ENCODE results near the gene EFCAB12. TPM values are rescaled to one million over a fixed set of nuclear protein-coding genes. Genes with fewer than 3 reads are reported as not detected.

The EFCAB12 gene
- total RNA-seq, 2 experiments from 2014 or later, result 1.1 to 2.5 TPM

DNA sequence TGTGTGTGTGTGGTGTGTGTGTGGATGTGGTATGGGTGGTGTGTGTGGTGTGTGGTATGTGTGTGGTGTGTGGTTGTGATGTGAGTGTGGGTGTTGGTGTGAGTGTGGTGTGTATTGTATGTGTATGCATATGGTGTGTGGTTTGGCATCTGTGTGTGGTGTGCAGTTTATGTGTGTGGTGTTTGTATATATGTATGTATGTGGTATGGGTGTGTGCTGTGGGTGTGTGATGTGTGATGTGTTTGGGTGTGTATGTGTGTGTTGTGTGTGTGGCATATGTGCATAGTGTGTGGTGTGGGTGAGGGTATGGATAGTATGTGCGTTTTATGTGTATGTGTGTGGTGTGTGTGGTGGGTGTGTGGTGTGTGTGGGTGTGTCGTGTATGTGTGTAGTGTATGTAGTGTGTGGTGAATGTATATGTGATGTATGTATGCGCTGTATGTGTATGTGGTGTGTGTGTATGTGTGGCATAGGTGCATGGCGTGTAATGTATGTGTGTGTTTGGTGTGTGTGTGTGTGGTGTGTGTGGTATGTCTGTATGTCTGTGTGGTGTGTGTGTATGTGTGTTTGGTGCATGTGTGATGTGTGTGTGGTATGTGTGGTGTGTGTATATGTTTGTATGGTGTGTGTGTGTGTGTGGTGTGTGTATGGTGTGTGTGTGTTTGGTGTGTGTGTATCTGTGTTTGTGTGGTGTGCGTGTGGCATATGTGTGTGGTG is 58.0 kb downstream of the EFCAB12 start:
- Histone ChIP-seq H3K36me3 (ENCODE audit: insufficient read depth, low read length) (no peaks in the 10 kb centered on the region), H3K9me2 (ENCODE audit: insufficient read depth, low read length) (no peaks in the 10 kb centered on the region), H2AFZ (ENCODE audit: low read length) (no peak overlapping the region), H3K4me2 (ENCODE audit: low read length) (no peak overlapping the region), H4K20me1 (ENCODE audit: insufficient read depth, low read length) (no peaks in the 10 kb centered on the region), H3K79me2 (ENCODE audit: insufficient read depth, low read depth, low read length) (no peaks in the 10 kb centered on the region), H3K9me3 (ENCODE audit: low read length) (no peaks in the 10 kb centered on the region), H3K27ac (ENCODE audit: low read depth, low read length, poor library complexity, severe bottlenecking) (no peak overlapping the region), H3K4me3 (ENCODE audit: low read depth, low read length, poor library complexity, severe bottlenecking) (no peak overlapping the region), H3K4me1 (ENCODE audit: insufficient read depth, low read length, poor library complexity, severe bottlenecking) (no peaks in the 10 kb centered on the region)
- DNase-seq (ENCODE audit: low spot score), result no peak
- no peak for TF ChIP-seq EZH2phosphoT487 (IDR thresholded peaks at IDR 0.05; ENCODE audit: borderline replicate concordance, low read depth, low read length)
- TF ChIP-seq, protein P1, sequence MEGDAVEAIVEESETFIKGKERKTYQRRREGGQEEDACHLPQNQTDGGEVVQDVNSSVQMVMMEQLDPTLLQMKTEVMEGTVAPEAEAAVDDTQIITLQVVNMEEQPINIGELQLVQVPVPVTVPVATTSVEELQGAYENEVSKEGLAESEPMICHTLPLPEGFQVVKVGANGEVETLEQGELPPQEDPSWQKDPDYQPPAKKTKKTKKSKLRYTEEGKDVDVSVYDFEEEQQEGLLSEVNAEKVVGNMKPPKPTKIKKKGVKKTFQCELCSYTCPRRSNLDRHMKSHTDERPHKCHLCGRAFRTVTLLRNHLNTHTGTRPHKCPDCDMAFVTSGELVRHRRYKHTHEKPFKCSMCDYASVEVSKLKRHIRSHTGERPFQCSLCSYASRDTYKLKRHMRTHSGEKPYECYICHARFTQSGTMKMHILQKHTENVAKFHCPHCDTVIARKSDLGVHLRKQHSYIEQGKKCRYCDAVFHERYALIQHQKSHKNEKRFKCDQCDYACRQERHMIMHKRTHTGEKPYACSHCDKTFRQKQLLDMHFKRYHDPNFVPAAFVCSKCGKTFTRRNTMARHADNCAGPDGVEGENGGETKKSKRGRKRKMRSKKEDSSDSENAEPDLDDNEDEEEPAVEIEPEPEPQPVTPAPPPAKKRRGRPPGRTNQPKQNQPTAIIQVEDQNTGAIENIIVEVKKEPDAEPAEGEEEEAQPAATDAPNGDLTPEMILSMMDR (conservative IDR thresholded peaks at IDR 0.05; ENCODE audit: low read length), result no peak
- ChIA-PET CTCF (ENCODE audit: unreplicated experiment) (no interaction called here), POLR2A (no interaction called here)
- BruUV-seq (replicated peaks), result no TSS peak
- intact Hi-C loops (cut with micrococcal nuclease; ENCODE audit: unreplicated experiment), result no loop called here

- BruUV-seq (replicated peaks), result no TSS peak
- H3K4me2 ChIP-seq (ENCODE audit: low read length), result no peak overlapping the region
- CTCF ChIA-PET (ENCODE audit: unreplicated experiment), result no interaction called here
- no peaks in the 10 kb centered on the region for H3K9me3 ChIP-seq (ENCODE audit: low read length)
- H3K4me3 ChIP-seq (ENCODE audit: low read depth, low read length, poor library complexity, severe bottlenecking), result no peak overlapping the region
- no peaks in the 10 kb centered on the region for H3K4me1 ChIP-seq (ENCODE audit: insufficient read depth, low read length, poor library complexity, severe bottlenecking)
- no peaks in the 10 kb centered on the region for H3K36me3 ChIP-seq (ENCODE audit: insufficient read depth, low read length)
- POLR2A ChIA-PET, result no interaction called here
- no peak for DNase-seq (ENCODE audit: low spot score)
- no peaks in the 10 kb centered on the region for H3K79me2 ChIP-seq (ENCODE audit: insufficient read depth, low read depth, low read length)
- no peaks in the 10 kb centered on the region for H3K9me2 ChIP-seq (ENCODE audit: insufficient read depth, low read length)
- H4K20me1 ChIP-seq (ENCODE audit: insufficient read depth, low read length), result no peaks in the 10 kb centered on the region
- H3K27ac ChIP-seq (ENCODE audit: low read depth, low read length, poor library complexity, severe bottlenecking), result no peak overlapping the region
- no peak overlapping the region for H2AFZ ChIP-seq (ENCODE audit: low read length)
- TF ChIP-seq EZH2phosphoT487 (IDR thresholded peaks at IDR 0.05; ENCODE audit: borderline replicate concordance, low read depth, low read length), result no peak
- TF ChIP-seq, protein P1 (conservative IDR thresholded peaks at IDR 0.05; ENCODE audit: low read length), result no peak
- intact Hi-C loops (cut with micrococcal nuclease; ENCODE audit: unreplicated experiment), result no loop called here
Observed at GRCh38 chr3:129369711-129370110, 58.7 kb downstream of the EFCAB12 start.

DNA sequence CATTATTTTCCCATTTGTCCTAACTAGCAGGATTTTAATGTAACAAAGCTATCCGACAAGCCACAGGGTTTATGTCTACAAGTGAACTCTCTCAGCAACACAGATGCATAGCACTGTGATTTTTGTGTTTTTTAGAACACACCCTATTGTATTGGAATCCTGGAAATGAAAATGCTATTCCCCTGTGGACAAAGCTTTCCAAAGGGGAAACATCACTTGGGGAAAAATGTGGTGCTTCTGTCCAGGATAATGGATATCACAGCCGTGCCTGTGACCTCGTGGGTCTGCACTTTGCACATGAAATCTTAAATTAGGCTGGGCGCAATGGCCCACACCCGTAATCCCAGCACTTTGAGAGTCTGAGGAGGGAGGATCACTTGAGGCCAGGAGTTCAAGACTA is 60.6 kb downstream of the EFCAB12 start:
- H3K79me2 ChIP-seq (ENCODE audit: insufficient read depth, low read depth, low read length), result no peaks in the 10 kb centered on the region
- no peak overlapping the region for H3K4me3 ChIP-seq (ENCODE audit: low read depth, low read length, poor library complexity, severe bottlenecking)
- TF ChIP-seq EZH2phosphoT487 (IDR thresholded peaks at IDR 0.05; ENCODE audit: borderline replicate concordance, low read depth, low read length), result no peak
- TF ChIP-seq, protein P1 (conservative IDR thresholded peaks at IDR 0.05; ENCODE audit: low read length), result no peak
- intact Hi-C loops (cut with micrococcal nuclease; ENCODE audit: unreplicated experiment), result no loop called here
- no peaks in the 10 kb centered on the region for H3K36me3 ChIP-seq (ENCODE audit: insufficient read depth, low read length)
- no peak overlapping the region for H3K4me2 ChIP-seq (ENCODE audit: low read length)
- DNase-seq (ENCODE audit: low spot score), result no peak
- no TSS peak for BruUV-seq (replicated peaks)
- no peaks in the 10 kb centered on the region for H3K9me3 ChIP-seq (ENCODE audit: low read length)
- no peaks in the 10 kb centered on the region for H3K4me1 ChIP-seq (ENCODE audit: insufficient read depth, low read length, poor library complexity, severe bottlenecking)
- no peaks in the 10 kb centered on the region for H3K9me2 ChIP-seq (ENCODE audit: insufficient read depth, low read length)
- POLR2A ChIA-PET, result interaction anchor here (0.6 kb wide), 1 partner anchor 73 kb away, joined by 3 read pairs; no protein-coding TSS in a partner anchor
- H3K27ac ChIP-seq (ENCODE audit: low read depth, low read length, poor library complexity, severe bottlenecking), result no peak overlapping the region
- H2AFZ ChIP-seq (ENCODE audit: low read length), result no peak overlapping the region
- H4K20me1 ChIP-seq (ENCODE audit: insufficient read depth, low read length), result no peaks in the 10 kb centered on the region
- CTCF ChIA-PET (ENCODE audit: unreplicated experiment), result no interaction called here
